Measurements from ENCODE around the gene RUNX2.

GRCh38 chr6:45567879-45568278, 239.7 kb downstream of the RUNX2 start:
- no peak for TF ChIP-seq POLR2A (IDR thresholded peaks at IDR 0.05; ENCODE audit: low read length)
- no peak for TF ChIP-seq GATA1 (IDR thresholded peaks at IDR 0.05; ENCODE audit: low read depth, low read length)

Measured in erythroblast (primary cell).